ENCODE data around the gene URGCP.

Gene URGCP

DNA sequence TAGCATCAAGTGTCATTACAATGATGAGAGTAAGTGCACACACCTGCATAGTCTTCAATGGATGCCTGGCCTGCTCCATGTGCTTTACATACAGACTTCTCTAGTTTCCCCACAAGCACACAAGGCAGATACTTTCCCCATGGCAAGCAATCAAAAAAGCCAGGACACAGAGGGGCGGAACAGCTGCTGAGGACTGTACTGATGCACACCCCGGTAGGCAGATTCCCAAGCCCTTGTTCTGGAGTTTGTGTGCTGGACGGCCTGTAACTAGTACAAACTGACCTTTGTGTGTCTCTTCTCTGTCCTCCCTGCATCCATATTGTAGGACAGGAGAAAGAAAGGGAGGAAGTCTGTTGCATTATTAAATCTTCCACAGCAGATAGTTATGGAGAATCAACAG lies 45.6 kb upstream of the URGCP start:
- Histone ChIP-seq H4K8ac (ENCODE audit: low read depth, low read length) (no peak overlapping the region), H3K79me2 (ENCODE audit: control insufficient read depth, insufficient read depth, low read length, poor library complexity) (no peaks in the 10 kb centered on the region), H3K23ac (ENCODE audit: low read length) (no peak overlapping the region), H3K14ac (ENCODE audit: low read length) (no peak overlapping the region), H2BK5ac (ENCODE audit: low read depth, low read length, poor library complexity) (no peak overlapping the region), H3K4ac (ENCODE audit: low read depth, low read length) (no peak overlapping the region), H3K18ac (ENCODE audit: low read length) (no peak overlapping the region), H2BK120ac (ENCODE audit: insufficient read depth, low read length, poor library complexity) (no peak overlapping the region), H2BK12ac (ENCODE audit: low read length) (no peak overlapping the region), H4K91ac (ENCODE audit: low read depth, low read length) (no peak overlapping the region), H3K9ac (ENCODE audit: low read length) (no peak overlapping the region), H4K12ac (ENCODE audit: low read depth, low read length) (no peak overlapping the region), H2AK5ac (ENCODE audit: low read length) (no peak overlapping the region), H2AFZ (ENCODE audit: insufficient read depth, low read length, poor library complexity) (no peak overlapping the region), H3K4me2 (ENCODE audit: low read length) (no peak overlapping the region), H3K36me3 (ENCODE audit: control insufficient read depth in 1 of 2, insufficient read depth in 2 of 2, low read length in 2 of 2) (no peaks in the 10 kb centered on the region), H3K79me1 (ENCODE audit: low read length) (no peaks in the 10 kb centered on the region), H3K27ac (ENCODE audit: low read depth, low read length) (no peak overlapping the region), H3K27me3 (ENCODE audit: insufficient read depth, low read length) (no peaks in the 10 kb centered on the region), H3K9me3 (ENCODE audit: insufficient read depth, low read depth, low read length) (no peaks in the 10 kb centered on the region), H3K4me1 (ENCODE audit: control insufficient read depth in 1 of 2, insufficient read depth in 2 of 2, low read length in 2 of 2) (no peaks in the 10 kb centered on the region), H3K4me3 (ENCODE audit: low read depth, low read length) (no peak overlapping the region)
- no CpG with 5 or more reads among the region's 3 CpGs for WGBS (ENCODE audit: extremely low coverage, insufficient coverage, insufficient read length)
- no peak for DNase-seq

DNA sequence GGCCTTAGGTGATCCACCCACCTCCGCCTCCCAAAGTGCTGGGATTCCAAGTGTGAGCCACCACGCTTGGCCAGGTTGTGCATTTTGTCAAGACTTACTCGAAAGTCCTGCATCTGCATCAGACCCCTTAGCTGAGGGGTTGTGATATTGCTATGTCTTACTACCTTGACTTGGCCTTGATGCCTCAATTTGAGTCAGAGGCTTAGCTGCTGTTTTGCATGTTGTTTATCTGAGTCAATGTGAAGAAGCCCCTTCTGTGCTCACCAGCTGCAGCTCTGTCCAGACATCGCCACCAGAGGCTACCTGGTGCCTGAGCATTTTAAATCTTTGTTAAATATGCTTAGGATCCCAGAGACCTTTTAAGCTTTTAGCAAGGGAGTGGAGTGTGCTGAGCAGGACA lies 37.9 kb upstream of the URGCP start:
- Histone ChIP-seq H2AFZ (ENCODE audit: insufficient read depth, low read length, poor library complexity) (no peak overlapping the region), H3K36me3 (ENCODE audit: control insufficient read depth in 1 of 2, insufficient read depth in 2 of 2, low read length in 2 of 2) (no peaks in the 10 kb centered on the region), H3K23ac (ENCODE audit: low read length) (no peak overlapping the region), H3K79me1 (ENCODE audit: low read length) (no peaks in the 10 kb centered on the region), H2BK12ac (ENCODE audit: low read length) (no peak overlapping the region), H3K4me1 (ENCODE audit: control insufficient read depth in 1 of 2, insufficient read depth in 2 of 2, low read length in 2 of 2) (no peaks in the 10 kb centered on the region), H4K91ac (ENCODE audit: low read depth, low read length) (no peak overlapping the region), H3K27me3 (ENCODE audit: insufficient read depth, low read length) (no peaks in the 10 kb centered on the region), H3K79me2 (ENCODE audit: control insufficient read depth, insufficient read depth, low read length, poor library complexity) (no peaks in the 10 kb centered on the region), H3K9ac (ENCODE audit: low read length) (no peak overlapping the region), H3K14ac (ENCODE audit: low read length) (no peak overlapping the region), H3K4me2 (ENCODE audit: low read length) (no peak overlapping the region), H4K8ac (ENCODE audit: low read depth, low read length) (no peak overlapping the region), H2BK120ac (ENCODE audit: insufficient read depth, low read length, poor library complexity) (no peak overlapping the region), H3K27ac (ENCODE audit: low read depth, low read length) (no peak overlapping the region), H3K9me3 (ENCODE audit: insufficient read depth, low read depth, low read length) (no peaks in the 10 kb centered on the region), H3K18ac (ENCODE audit: low read length) (no peak overlapping the region), H3K4ac (ENCODE audit: low read depth, low read length) (no peak overlapping the region), H2AK5ac (ENCODE audit: low read length) (no peak overlapping the region), H4K12ac (ENCODE audit: low read depth, low read length) (no peak overlapping the region), H3K4me3 (ENCODE audit: low read depth, low read length) (no peak overlapping the region), H2BK5ac (ENCODE audit: low read depth, low read length, poor library complexity) (no peak overlapping the region)
- no peak for DNase-seq
- no CpG with 5 or more reads among the region's 4 CpGs for WGBS (ENCODE audit: extremely low coverage, insufficient coverage, insufficient read length)

DNA sequence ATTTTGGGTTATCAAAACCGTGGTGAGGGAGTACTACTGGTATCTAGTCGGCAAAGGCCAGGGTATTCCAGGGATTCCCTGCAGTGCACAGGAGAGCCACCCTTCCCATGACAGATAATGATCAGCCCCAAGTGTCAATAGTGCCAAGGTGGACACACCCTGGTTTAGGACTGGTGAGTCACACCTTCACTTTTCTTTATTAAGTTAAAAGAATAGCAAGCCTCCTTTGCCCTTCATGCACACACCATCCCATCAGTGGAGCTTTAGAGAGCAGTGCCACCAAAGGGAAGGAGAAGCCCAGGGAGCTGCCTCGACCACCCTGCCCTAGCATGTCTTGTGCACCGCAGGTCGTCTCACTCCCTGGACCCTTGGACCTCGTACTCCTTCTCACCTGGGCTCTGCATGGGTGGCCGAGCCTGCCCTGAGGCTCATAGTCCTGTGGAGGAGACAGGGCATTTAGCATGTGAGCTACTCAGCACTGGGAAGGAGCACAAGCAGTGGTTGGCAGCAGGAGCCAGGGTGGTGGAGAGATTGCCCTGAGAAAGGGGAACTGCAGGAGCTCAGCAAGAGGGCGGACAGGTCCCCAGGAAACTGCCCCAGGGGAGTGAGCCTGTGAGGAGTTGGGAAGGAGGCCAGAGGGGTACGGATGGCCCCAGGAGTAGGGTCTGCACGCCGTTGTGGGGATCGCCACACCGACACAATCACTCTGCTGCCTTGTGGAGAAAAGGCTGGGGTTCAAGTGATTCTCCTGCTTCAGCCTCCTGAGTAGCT lies 37.2 kb upstream of the URGCP start:
- Histone ChIP-seq H2BK5ac (ENCODE audit: low read depth, low read length, poor library complexity) (no peak overlapping the region), H3K27me3 (ENCODE audit: insufficient read depth, low read length) (no peaks in the 10 kb centered on the region), H4K91ac (ENCODE audit: low read depth, low read length) (no peak overlapping the region), H3K79me1 (ENCODE audit: low read length) (no peaks in the 10 kb centered on the region), H3K4ac (ENCODE audit: low read depth, low read length) (no peak overlapping the region), H4K12ac (ENCODE audit: low read depth, low read length) (no peak overlapping the region), H3K4me1 (ENCODE audit: control insufficient read depth in 1 of 2, insufficient read depth in 2 of 2, low read length in 2 of 2) (no peaks in the 10 kb centered on the region), H3K27ac (ENCODE audit: low read depth, low read length) (no peak overlapping the region), H3K4me2 (ENCODE audit: low read length) (no peak overlapping the region), H2BK120ac (ENCODE audit: insufficient read depth, low read length, poor library complexity) (no peak overlapping the region), H3K23ac (ENCODE audit: low read length) (no peak overlapping the region), H3K36me3 (ENCODE audit: control insufficient read depth in 1 of 2, insufficient read depth in 2 of 2, low read length in 2 of 2) (no peaks in the 10 kb centered on the region), H3K79me2 (ENCODE audit: control insufficient read depth, insufficient read depth, low read length, poor library complexity) (no peaks in the 10 kb centered on the region), H3K9me3 (ENCODE audit: insufficient read depth, low read depth, low read length) (peaks cover 2% of the 10 kb centered on the region), H2AFZ (ENCODE audit: insufficient read depth, low read length, poor library complexity) (no peak overlapping the region), H4K8ac (ENCODE audit: low read depth, low read length) (no peak overlapping the region), H2AK5ac (ENCODE audit: low read length) (no peak overlapping the region), H3K9ac (ENCODE audit: low read length) (no peak overlapping the region), H3K18ac (ENCODE audit: low read length) (no peak overlapping the region), H3K4me3 (ENCODE audit: low read depth, low read length) (no peak overlapping the region), H2BK12ac (ENCODE audit: low read length) (no peak overlapping the region), H3K14ac (ENCODE audit: low read length) (no peak overlapping the region)
- no CpG with 5 or more reads among the region's 13 CpGs for WGBS (ENCODE audit: extremely low coverage, insufficient coverage, insufficient read length)
- no peak for DNase-seq

DNA sequence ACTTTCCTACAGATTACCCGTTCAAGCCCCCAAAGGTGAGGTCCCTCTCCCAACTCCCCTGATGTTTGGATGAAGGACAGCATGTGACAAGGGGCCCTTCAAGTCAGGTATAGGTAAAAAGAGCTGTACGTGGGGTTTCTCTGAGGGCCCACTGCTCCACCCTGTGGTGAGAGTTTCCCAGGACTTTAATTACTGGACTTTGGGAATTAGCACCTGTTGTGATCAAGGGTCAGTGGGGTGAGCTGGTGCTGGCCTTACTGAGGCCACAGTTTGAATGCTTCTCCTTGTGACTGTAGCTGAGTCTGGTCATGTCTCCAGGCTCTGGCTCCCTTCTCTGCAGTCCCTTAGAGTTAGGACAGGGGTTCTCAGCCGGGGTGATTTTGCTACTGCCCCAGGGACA lies 36.6 kb upstream of the URGCP start:
- Histone ChIP-seq H3K27ac (ENCODE audit: low read depth, low read length) (no peak overlapping the region), H3K4ac (ENCODE audit: low read depth, low read length) (no peak overlapping the region), H4K8ac (ENCODE audit: low read depth, low read length) (no peak overlapping the region), H3K23ac (ENCODE audit: low read length) (no peak overlapping the region), H4K91ac (ENCODE audit: low read depth, low read length) (no peak overlapping the region), H3K9ac (ENCODE audit: low read length) (no peak overlapping the region), H3K36me3 (ENCODE audit: control insufficient read depth in 1 of 2, insufficient read depth in 2 of 2, low read length in 2 of 2) (no peaks in the 10 kb centered on the region), H3K4me3 (ENCODE audit: low read depth, low read length) (no peak overlapping the region), H2BK12ac (ENCODE audit: low read length) (no peak overlapping the region), H2BK5ac (ENCODE audit: low read depth, low read length, poor library complexity) (no peak overlapping the region), H3K9me3 (ENCODE audit: insufficient read depth, low read depth, low read length) (peaks cover 2% of the 10 kb centered on the region), H4K12ac (ENCODE audit: low read depth, low read length) (no peak overlapping the region), H2AFZ (ENCODE audit: insufficient read depth, low read length, poor library complexity) (no peak overlapping the region), H3K79me1 (ENCODE audit: low read length) (no peaks in the 10 kb centered on the region), H3K79me2 (ENCODE audit: control insufficient read depth, insufficient read depth, low read length, poor library complexity) (no peaks in the 10 kb centered on the region), H3K4me2 (ENCODE audit: low read length) (no peak overlapping the region), H3K18ac (ENCODE audit: low read length) (no peak overlapping the region), H2BK120ac (ENCODE audit: insufficient read depth, low read length, poor library complexity) (no peak overlapping the region), H2AK5ac (ENCODE audit: low read length) (no peak overlapping the region), H3K27me3 (ENCODE audit: insufficient read depth, low read length) (no peaks in the 10 kb centered on the region), H3K14ac (ENCODE audit: low read length) (no peak overlapping the region), H3K4me1 (ENCODE audit: control insufficient read depth in 1 of 2, insufficient read depth in 2 of 2, low read length in 2 of 2) (no peaks in the 10 kb centered on the region)
- no CpG with 5 or more reads among the region's 3 CpGs for WGBS (ENCODE audit: extremely low coverage, insufficient coverage, insufficient read length)
- peak; percentile 11 to 56 for DNase-seq
